Effector CD4-positive, alpha-beta T cell (primary cell): ENCODE results near the gene RBBP4.

Experiments
- DNase-seq: peaks from one replicate; pipeline ENCODE4 v3.0.0-alpha.2; 2020

Gene RBBP4

DNA sequence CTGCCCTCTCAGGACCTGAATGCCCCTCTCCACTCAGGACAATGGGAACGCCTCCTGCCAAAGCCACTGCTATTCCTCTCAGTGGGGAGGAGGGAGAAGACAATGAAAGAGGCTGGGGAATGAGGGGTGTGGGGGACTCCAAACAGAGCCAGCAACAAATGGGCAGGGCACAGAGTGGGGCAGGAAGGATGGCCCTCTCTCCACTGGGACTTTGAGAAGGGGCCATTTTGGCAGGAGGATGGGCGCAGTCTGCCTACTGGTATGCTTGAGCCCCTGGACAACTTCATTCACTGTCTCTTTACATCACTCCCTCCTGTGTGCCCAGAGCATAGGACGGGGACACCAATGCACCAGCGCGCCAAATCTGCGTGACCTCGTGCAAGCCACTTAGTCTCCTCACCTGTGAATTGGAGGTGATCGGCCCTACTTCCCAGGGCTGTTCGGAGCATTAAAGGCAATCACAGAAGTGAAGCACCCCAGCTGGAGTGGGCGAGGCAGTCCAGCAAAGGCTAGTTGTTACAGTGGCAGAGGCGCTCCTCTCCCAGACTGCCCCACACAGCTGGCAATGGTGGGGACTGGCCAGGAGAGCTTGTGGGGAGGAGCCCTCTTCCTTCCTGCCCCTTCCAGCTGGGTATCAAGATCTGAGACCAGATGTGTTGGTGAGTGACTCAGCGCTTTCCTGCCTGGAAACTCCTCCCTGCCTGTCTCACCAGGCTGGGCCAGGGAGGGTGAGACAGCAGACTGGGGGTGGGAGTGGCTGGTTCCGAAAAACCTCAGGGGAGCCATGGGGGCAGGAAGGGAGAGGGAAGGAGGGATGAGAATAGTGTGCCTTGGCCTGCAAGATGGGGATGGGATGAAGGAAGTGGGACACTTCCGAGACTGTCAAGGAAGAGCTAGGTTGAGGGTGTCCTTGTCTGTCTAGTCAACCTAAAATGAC is 73.9 kb downstream of the RBBP4 start:
- no peak for DNase-seq

DNA sequence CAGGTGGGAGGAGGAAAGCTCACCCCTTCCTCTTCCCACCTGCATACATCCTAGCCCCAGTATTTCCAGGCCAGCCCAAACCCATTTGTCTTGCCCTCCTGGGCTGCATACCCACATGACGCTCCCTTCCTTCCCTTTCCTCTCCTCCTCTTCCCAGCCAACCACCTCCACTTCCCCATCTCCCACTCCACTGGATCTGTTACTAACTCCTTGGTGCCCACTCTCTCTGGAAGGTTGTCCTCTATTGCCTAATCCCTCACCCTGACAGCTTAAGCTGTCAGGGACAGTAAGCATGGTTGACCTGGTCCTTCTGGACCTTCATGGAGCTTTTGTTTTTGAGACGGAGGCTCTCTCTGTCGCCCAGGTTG is 74.6 kb downstream of the RBBP4 start:
- no peak for DNase-seq

DNA sequence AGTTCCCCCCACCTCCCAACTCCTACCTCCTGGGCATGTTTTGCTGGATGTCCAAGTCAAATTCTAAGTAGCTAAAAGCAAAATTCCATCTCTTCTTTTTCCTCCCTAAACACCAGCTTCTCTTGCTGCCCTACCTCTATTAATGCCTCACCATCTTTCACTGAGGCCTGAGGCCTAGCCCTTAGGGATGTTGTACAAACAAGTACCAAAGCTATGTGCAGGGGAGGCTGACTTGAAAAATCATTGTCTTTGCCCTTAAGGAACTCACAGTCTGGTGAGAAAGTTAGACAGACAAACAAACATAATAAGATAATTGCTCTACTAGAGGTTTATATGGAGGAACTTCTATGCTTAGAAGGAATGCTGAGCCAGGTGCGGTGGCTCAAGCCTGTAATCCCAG is 76.9 kb downstream of the RBBP4 start:
- no peak for DNase-seq

DNA sequence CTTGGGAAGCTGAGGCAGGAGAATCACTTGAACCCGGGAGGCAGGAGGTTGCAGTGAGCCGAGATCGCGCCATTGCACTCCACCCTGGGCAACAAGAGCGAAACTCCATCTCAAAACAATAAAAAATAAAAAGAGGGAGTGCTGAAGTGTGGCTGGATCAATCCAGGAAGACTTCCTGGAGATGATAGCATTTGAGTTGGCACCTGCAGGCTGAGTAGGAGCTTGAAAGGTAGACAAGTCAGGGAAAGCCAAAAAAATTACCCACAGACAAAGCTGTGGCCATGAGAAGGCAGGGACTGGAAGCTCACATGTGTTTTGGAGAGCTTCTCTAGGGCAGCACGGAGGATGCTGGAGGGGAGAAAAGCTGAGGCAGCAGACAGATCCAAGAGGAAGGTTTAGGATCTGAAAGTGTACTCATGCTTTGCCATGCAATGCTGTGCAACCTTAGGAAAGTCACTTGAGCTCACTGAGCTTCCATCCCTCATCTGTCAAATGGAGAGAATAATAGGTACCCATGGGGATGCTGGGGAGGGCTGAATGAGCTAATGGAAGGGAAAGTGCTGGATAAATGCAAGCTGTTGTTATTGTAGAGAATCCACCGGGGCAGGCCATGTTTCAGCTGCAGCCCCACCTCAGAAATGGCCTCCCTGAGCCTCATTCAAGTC is 77.5 kb downstream of the RBBP4 start:
- DNase-seq, result no peak

DNA sequence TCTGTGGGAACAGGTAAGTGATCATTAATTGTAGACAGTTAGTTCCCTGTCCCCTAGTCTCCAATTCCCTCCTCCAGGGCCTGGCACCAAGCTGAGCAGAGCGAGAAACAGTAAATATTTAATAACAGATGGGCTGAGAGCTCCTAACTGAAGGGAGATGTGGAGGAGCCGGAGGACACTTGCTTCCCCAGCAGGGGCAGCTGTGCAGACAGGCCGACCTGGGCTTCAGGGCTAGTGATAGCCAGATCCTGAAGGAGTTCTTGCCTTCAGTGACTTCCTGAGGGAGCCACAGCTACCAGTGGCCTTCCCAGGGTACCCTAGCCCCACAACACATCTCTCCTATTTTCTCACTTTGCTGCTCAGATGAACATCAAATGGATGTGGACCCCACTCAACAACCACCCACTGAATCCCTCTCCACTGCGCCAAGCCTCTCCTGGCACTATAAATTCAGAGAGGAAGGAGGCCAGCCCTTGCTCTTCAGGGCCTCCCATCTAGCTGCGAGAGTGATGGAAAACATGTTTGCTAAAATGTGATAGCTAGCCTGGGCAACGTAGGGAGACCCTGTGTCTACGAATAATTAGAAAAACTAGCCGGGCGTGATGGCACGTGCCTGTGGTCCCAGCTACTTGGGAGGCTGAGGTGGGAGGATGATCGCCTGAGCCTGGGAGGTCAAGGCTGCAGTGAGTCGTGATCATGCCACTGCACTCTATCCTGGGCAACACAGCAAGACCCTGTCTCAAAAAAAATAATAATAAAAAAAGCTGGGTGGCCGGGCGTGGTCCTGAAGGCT is 78.4 kb downstream of the RBBP4 start:
- no peak for DNase-seq

DNA sequence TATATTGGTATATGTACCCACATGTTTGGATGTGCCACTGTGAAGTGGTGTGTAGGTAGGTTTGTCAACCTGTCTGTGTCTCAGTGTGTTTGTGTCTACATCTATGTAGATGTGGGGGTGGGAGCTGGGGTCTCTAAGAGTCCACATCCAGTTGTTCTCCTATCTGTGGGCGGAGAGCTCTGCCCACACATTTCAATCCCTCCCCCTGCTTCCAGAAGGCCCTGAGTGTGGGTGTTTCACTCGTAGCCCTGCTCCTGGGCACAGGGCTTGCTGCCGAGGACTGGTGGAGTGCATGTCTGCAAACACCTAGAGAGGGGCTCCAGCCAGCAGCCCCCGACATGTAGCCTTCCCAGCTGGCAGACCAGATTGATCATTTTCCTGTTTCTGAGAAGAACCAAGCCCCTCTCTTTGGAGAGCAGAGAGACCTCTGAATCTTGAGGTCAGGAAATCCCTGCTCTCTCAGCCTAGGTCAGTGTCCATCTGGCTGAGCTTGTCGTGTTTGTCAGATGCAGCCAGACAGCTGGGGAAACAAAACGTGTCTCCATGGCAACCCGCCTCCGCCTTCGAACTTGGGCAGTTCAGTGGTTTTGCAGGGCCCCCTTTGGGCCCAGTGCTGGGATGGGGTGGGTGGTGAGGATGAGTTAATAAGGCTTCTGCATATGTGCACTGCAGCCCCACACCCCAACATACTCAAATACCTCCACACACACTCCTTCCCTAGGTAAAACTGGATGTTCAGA is 82.7 kb downstream of the RBBP4 start:
- DNase-seq, result no peak
